Stimulated activated CD4-positive, alpha-beta T cell treated with anti-CD3 and anti-CD28 coated beads, Interleukin-12 subunit alpha, Interleukin-12 subunit beta, amount 100 ng/mL, for 48 hours (primary cell): ENCODE measurements around the gene FPR1.

Experiments used
- DNase-seq, 3 donors: peaks; one replicate each; pipeline ENCODE4 v3.0.0-alpha.2; 2020; ENCODE audit warnings: low read depth in 2 of 3, low spot score in 1 of 3

The FPR1 gene, protein sequence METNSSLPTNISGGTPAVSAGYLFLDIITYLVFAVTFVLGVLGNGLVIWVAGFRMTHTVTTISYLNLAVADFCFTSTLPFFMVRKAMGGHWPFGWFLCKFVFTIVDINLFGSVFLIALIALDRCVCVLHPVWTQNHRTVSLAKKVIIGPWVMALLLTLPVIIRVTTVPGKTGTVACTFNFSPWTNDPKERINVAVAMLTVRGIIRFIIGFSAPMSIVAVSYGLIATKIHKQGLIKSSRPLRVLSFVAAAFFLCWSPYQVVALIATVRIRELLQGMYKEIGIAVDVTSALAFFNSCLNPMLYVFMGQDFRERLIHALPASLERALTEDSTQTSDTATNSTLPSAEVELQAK

GRCh38 chr19:51751655-51752054 is at the start of gene FPR1:
Gene FPR1 (minus strand): TSS chr19:51751878. CDS start chr19:51746994, 4,884 bp downstream.
- DNase-seq: no peak

DNA sequence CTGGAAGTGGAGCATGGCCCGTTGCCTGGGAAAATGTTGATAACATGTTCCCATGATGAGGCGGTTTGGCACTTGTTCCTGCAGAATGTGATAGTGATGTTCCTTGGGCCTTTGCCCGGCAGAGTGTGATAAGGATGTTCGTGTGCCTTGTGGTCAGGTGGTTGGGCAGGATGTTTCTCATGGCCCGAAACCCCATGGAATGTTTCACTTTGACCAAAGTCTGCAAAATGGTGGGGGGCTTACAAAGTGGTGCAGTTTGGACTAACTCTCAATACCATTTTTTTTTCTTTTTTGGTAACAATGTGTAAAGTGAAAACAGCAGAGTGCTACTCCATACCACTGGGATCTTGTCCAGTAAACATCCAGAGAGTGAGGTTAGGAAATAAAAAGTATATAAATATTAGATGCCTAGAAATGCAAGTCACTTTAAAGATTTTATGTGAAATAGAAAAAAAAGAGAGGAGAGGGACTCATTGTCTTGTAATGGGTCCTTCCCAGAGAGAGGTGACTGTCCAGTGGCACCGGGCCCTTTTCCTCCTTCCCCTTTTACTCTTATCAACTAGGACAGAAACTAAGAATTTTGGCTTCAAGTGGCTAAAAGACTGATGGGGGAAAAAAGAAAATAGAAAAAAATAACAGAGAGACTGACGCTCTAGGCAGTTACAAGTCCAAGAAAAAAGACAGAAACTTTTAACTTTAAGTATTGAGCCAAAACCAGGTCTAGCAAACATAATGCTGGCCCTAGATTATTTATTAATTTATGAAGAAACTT is 49.0 kb upstream of the FPR1 start:
- no peak for DNase-seq

DNA sequence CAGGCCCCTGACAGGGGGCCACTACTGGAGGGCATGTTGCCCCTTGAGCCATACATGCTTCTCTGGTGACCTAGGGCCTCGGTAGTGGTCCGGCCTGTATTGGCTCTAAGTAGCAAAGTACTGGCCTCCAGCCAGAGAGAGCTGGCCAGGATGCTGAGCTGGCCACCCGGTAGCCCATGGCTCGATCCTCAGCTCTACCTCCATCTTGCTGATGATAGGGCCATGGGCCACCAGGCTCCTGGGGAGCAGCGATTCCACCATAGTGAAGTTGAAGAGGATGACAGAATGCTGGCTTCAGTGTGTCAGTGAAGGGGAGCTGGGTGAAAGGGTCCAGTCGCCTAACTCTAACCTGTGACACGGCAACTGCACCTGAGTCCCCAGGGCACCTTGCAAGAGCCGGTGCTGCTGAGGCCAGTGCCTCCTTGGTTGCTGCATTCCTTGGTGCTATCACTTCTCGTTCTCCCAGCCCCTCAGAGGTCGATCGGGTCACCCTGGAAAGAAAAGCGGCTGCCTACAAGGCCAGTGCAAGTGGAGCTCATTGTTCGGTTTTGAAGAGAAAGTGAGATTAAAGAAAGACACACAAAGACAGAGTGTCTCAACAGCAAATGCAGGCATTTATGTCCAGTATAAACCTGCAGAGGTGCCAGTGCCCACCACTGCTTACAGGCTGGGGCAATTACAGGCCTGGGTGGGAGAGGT is 48.2 kb upstream of the FPR1 start:
- no peak for DNase-seq

DNA sequence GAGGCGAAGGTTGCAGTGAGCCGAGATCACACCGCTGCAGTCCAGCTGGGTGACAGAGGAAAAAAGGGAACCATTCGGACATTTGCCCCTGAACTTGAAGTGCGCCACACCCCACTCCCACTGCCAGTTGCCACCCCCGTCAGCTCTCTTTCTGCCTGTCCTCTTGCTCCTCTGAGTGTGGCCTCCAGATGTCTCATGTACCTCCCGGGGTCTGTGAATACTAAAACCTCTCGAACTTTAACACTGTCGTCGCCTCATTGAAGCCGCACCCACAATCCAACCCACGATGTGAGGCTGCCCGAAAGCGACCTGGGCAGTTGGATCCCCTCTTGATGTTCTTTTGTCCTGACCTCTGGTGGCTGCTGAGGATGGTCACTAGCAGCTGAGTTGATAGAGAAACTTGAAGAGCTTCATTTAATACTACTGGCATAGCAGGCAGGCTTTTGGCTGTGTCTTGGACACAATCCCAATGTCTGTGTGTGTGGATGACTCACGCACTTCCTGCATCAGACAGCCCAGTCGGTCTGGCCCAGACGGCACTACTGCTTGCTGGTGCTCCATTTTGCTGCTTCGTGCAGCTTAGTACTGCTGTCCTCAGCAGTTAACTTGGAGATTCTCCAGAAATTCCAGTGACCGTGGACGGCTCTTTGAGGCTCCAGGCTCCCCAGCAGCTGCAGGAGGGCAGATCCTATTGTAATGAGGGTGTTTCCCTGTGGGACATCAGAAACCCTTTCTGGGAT is 47.5 kb upstream of the FPR1 start:
- no peak for DNase-seq

- DNase-seq: no peak
Measured at GRCh38 chr19:51798062-51798461, 46.4 kb upstream of the FPR1 start.

DNA sequence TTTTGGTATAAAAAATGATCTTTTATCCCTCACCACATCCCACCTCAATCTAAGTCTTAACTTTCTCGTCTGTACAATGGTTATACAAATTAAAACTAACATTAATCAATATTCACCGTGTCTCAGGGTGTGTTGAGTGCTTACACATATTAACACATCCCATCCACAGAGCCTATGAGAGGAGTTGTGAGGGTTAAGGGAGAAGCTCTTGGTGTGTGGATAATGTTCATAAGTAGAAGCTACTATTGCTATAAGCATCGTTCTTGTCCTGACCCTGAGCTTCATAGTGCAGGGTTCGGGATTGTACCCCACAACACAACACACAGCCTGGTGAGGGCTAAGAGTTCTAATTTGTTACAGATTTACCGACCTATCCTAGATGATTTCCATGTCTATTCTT is 45.8 kb upstream of the FPR1 start:
- no peak for DNase-seq

DNA sequence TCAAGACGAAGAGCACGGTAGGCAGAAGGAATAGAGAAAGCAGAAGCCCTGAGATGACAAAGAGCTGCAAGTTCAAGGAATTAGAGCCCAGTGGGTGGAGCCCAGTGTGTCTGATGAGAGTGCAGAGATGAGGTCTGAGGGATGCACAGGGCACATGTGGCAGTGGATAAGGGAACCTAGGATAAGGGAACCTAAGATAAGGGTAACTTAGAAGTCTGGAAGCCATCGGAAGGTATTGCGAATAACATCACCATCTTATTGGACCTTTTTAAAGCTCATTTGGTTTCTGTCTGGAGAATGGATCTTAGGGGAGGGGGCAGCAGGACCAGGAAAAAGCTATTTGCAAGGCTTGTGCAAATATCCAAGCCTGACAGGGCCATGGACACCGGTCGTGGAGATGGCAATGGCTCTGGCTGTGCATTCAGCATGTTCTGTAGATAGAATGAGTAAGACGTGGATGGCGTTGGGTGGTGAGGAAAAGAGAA is 44.6 kb upstream of the FPR1 start:
- no peak for DNase-seq

- no peak for DNase-seq
Measured at GRCh38 chr19:51794885-51795490, 43.3 kb upstream of the FPR1 start, which contains the start of gene FPR3. Gene FPR3 (plus strand): TSS chr19:51795157. CDS start chr19:51823749, 28,592 bp downstream.

DNA sequence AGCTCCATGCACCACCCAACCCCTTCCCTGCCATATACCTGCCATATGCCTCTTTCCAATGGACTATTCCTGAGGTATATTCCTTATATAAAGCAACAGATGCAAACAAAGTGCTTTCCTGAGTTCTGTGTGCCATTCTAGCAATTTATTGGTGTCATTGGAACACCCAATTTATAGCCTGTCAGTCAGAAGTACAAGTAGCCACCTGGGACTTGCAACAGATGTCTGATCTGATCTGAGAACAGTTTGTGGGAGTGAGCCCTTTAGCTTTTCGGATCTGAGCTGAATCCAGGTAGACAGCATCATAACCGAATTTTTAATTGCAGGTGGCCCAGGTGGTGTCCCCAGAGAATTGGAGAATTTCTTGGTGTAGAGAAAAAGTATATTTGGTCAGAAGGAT is 42.3 kb upstream of the FPR1 start:
- DNase-seq: no peak

DNA sequence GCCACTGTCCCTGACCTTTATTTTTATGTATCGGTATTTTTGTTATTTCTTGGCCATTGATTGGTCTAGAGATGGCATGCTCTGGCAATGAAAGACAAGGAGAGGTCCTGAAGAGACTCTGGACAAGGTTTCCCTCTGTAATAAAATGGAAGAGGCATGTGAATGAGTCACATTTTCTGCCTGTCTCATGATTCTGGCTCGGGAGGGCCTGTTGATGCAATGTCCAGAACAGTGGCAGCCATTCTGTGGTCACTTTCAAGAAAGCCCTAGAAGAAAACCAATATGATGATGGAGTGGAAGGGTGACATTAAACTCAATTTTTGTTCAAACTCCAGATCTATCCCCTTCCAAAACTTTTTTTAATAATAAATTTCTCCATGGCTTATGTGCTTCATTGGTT is 41.3 kb upstream of the FPR1 start:
- no peak for DNase-seq

DNA sequence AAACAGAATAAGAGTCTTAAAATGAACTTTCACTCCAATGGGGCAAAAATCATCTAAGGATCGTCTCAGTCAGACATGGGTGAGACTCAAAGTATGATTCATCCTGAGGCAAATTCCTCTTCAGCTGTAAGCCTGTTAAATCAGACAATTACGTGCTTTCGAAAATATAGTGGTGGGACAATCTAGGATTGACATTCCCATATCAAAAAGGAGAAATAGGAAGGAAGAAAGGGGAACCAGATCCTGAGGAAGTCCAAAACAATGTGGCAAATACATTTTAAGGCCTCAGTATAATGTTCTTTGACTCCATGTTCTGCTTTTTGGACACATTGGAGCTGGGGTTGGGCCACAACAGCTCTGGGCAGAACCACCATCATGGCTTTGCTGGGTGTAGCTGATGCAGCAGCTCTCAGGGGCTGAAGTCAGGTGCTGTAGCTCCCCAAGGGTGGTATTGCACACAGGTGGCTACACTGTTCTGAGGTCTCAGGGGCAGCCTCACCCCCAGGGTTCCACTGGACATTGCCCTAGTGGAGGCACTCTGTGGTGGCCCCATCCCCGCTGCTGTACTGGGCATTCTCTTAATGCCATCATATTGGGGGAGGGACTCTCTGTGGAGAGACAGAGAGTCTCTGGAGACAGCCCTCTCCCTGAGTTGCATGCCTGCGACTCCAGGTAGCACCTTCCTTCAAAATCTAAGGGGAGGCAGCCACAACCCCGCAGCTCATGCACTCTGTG is 37.5 kb upstream of the FPR1 start:
- DNase-seq: no peak

DNA sequence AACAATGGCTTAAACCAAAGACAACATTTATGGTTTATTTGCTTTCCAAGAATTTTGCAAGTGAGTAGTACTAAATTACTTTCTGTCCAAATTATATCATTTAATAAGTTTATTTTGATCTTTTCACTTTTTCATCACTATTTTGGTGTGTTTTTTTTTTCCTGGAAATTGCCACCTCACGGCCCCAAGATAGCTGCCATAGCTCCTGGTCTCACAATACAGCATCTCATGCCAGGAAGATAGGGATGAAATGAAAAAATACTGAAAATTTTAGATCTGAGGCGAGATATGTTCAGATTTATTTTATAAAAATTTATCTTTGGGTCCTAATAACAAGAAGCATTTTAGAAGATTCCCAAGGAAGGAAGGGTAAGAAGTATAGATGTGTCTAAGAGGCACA is 36.4 kb upstream of the FPR1 start:
- no peak for DNase-seq

DNA sequence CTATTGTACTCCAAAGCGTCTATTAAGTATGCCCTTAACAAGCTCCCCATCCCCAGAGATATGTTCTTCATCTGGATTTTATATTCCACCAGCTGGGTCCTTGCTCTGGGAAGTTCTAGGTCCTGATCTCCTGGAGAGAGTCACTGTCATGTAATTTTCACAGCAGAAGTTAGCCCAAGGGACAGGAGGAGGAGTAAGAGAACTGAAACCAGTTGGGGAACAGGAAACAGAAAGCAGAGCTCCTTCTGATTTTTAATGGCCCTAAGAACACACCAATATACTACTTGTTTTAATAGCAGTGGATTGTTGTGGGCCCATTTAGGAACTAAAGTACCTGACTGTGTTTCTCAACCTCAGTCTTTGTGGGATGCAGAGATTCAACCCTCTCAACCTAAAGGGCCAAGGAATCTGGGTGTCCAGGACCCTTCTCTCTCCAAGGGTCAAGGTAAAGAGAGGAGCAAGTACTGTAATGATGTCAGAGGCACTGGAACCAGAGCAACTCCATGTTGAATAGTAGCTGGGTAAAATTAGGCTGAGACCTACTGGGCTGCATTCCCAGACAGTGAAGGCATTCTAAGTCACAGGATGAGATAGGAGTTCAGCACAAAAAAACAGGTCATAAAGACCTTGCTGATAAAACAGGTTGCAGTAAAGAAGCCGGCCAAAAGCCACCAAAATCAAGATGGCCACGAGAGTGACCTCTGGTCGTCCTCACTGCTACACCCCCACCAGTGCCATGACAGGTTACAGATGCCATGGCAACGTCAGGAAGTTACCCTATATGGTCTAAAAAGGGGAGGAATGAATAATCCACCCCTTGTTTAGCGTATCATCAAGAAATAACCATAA is 35.2 kb upstream of the FPR1 start:
- DNase-seq: no peak

DNA sequence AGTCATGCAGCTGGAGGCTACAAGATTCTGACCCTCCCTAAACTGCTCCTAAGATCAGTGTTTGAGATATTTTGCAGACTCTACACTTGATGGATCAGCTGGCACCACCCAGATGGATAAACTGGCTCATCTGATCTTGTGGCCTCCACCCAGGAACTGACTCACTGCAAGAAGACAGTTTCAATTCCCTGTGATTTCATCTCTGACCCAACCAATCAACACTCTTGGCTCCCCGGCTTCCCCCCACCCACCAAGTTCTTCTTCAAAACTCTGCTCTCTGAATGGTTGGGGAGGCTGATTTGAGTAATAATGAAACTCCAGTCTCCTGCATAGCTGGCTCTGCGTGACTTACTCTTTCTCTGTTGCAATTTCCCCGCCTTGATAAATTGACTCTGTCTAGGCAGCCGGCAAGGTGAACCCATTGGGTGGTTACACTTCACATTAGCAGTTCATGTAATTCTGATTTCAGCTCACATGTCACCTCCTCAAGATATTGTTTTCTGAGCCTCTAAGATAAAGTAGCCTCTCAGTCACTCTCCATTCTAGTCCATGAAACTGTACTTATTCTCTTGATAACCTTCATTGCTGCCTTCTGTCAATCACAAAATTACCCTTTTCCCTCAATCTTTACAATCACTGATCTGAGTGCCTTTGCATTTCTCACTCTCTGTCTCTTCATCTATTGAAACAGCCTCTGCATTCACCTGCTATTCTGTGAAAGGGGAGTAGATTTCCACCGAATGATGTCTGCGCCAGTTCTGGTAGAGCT is 33.4 kb upstream of the FPR1 start:
- peak; percentile 40 to 53 (median 50) for DNase-seq

GRCh38 chr19:51784109-51784785 is 32.6 kb upstream of the FPR1 start:
- no peak for DNase-seq

DNA sequence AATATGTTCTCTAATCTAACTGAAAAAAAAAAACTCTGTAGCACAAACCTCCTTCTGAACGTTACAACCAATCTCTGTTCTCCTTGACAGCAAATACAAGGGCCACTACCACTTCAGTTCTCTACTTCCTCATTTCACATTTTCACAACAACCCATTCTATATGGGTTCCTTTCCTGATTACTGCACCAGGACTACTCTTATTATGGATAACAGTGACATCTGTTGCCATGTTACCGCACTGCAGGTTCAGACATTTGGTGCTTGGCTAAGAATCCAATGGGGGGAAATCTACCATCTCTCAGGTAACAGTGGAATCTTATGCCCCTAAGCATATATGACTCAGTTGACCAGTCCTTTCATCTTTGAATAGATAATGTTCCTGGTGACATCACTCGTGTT is 31.7 kb upstream of the FPR1 start:
- DNase-seq: peak in 1 of 3 donors; percentile 0

- no peak for DNase-seq
Measured at GRCh38 chr19:51781999-51782398, 30.3 kb upstream of the FPR1 start.

GRCh38 chr19:51780270-51780669 is 28.6 kb upstream of the FPR1 start:
- DNase-seq: no peak
